ENCODE data around the gene KLK2.

GRCh38 chr19:50898018-50898417 lies 24.8 kb downstream of the KLK2 start:
- TF ChIP-seq CTCF (optimal IDR thresholded peaks at IDR 0.05 in 1 of 3, IDR thresholded peaks at IDR 0.05 in 1 of 3, conservative IDR thresholded peaks at IDR 0.05 in 1 of 3; ENCODE audit: extremely low read depth in 1 of 3, insufficient read depth in 2 of 3, low read length in 3 of 3): no peak
- TF ChIP-seq EZH2 (IDR thresholded peaks at IDR 0.05; ENCODE audit: low read length): no peak

Measured in keratinocyte (primary cell).